Transverse colon (tissue), 4 donors: Measurements from ENCODE around the gene OTOS. TPM values are rescaled to one million over a fixed set of nuclear protein-coding genes. Genes with fewer than 3 reads are reported as not detected.

Experiments
- DNase-seq: peaks from one replicate; pipeline ENCODE4 v3.0.0-alpha.2; 2019
- H3K27ac ChIP-seq, 4 donors: fragments of 200-600 bp; sonication (generic); 2 replicates each; pipeline ENCODE4 v1.5.1; 2016 to 2018; ENCODE audit warnings: inconsistent platforms in 4 of 4
- H3K27me3 ChIP-seq: fragments of 200-600 bp; sonication (generic); 2 replicates; pipeline ENCODE4 v1.5.1; 2017; ENCODE audit warnings: inconsistent platforms
- H3K36me3 ChIP-seq, 4 donors: fragments of 200-600 bp; sonication (generic); 2 replicates each; pipeline ENCODE4 v1.5.1; 2017 to 2019; ENCODE audit warnings: inconsistent platforms in 4 of 4
- H3K4me1 ChIP-seq, 4 donors: fragments of 200-600 bp; sonication (generic); 2 replicates each; pipeline ENCODE4 v1.5.1; 2017 to 2020; ENCODE audit warnings: inconsistent platforms in 4 of 4
- H3K4me3 ChIP-seq, 4 donors: fragments of 200-600 bp; sonication (generic); 1 replicate in 1 of 4; 2 replicates in 3 of 4; pipeline versions ENCODE4 v1.5.1 to v1.6.1; 2017 to 2019; ENCODE audit warnings: inconsistent platforms in 4 of 4
- H3K9me3 ChIP-seq, 2 donors: fragments of 200-600 bp; sonication (generic); 2 replicates each; pipeline ENCODE4 v1.5.1; 2017 to 2019; ENCODE audit warnings: inconsistent platforms in 2 of 2
- EP300 ChIP-seq: sonication (generic); formaldehyde crosslinking; IDR thresholded peaks from one replicate; pipeline ENCODE4 v1.6.1; 2017; ENCODE audit warnings: antibody characterized with exemption, low read depth
- POLR2A ChIP-seq: fragments of 450-650 bp; IDR thresholded peaks from one replicate; pipeline ENCODE4 v1.6.1; 2016; ENCODE audit warnings: antibody characterized with exemption, mild to moderate bottlenecking, moderate library complexity
- POLR2AphosphoS5 ChIP-seq, 3 donors: sonication (generic); formaldehyde crosslinking; IDR thresholded peaks; one replicate each; pipeline ENCODE4 v1.6.1; 2016; ENCODE audit warnings: antibody characterized with exemption in 3 of 3
- WGBS, 2 donors: methylation state at CpG; one replicate each; pipeline ENCODE4 v1.1.5; 2018; ENCODE audit warnings: low coverage in 1 of 2; 5-methylcytosine and 5-hydroxymethylcytosine counted together
- in situ Hi-C, 4 donors: fragments of 200-750 bp; cut with MboI; loops; one replicate each; pipeline versions ENCODE4 v1.15.0 to v1.15.1; 2017; ENCODE audit warnings: low sequenced_read_pairs in 3 of 4, low pct_ligation_motif_present in 1 of 4, low pct_unique_long_range_greater_than_20kb in 1 of 4
- intact Hi-C: fragments of 100-400 bp; cut with DNase I; formaldehyde crosslinking; loops from one replicate; pipeline ENCODE4 v1.15.1; 2023; ENCODE audit warnings: low total_unique reads
- total RNA-seq, 4 donors: library from RNA; depleted of rRNA; stranded (reverse); fragments of >200 nt; gene quantifications; one replicate each; pipeline ENCODE4 v1.1.0, GENCODE V29; 2016
- TF ChIP-seq, protein P1 (sequence below), 5 experiments: fragments of 200-600 bp in 3 of 5; fragments of 450-650 bp in 2 of 5; sonication (generic) in 3 of 5; IDR thresholded peaks; 1 replicate in 2 of 5; 2 replicates in 3 of 5; pipeline ENCODE4 v1.5.1; 2016 to 2017; ENCODE audit warnings: antibody characterized with exemption in 5 of 5, inconsistent platforms in 3 of 5, mild to moderate bottlenecking in 2 of 5, moderate library complexity in 1 of 5

The OTOS gene
- total RNA-seq, 4 donors from 2014 or later = not detected

DNA sequence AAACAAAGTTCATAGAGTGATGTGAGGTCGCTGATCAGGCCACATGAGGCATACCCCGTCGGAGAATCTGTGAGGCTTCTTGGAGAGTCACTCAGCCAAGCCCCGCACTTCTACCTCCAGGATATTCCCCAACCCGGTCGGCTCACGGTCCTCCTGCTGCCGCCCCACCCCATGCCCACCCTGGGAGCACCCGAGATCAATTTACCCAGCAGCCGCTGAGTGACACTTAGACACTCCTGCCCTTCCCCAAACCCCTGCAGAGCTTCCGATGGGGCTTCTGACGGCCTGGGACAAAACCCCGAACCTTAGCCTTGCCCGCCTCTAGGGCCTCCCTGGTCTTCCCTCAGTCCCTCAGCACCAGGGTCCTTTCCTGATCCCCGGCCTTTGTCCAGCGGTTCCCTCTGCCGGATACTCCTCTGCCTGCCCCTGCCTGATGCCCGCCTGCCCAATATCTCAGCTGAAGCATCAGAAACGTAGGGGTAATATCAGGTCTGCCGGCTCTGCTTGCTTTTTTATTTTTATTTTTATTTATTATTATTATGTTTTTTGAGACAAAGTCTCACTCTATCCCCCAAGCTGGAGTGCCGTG is 18.9 kb upstream of the OTOS start:
- Histone ChIP-seq H3K36me3 (no peaks in the 10 kb centered on the region), H3K9me3 (no peaks in the 10 kb centered on the region), H3K27ac (no peak overlapping the region), H3K4me1 (no peaks in the 10 kb centered on the region), H3K27me3 (no peaks in the 10 kb centered on the region), H3K4me3 (no peak overlapping the region)
- intact Hi-C loops (no loop called here), in situ Hi-C loops (loop anchor here in 1 of 4 donors (10.0 kb wide), 1 partner anchor 105 kb away; the partner anchor contains the start of gene OR6B3)
- TF ChIP-seq EP300 (no peak), POLR2A (no peak), POLR2AphosphoS5 (IDR thresholded peaks at IDR 0.05) (no peak)
- TF ChIP-seq, protein P1, sequence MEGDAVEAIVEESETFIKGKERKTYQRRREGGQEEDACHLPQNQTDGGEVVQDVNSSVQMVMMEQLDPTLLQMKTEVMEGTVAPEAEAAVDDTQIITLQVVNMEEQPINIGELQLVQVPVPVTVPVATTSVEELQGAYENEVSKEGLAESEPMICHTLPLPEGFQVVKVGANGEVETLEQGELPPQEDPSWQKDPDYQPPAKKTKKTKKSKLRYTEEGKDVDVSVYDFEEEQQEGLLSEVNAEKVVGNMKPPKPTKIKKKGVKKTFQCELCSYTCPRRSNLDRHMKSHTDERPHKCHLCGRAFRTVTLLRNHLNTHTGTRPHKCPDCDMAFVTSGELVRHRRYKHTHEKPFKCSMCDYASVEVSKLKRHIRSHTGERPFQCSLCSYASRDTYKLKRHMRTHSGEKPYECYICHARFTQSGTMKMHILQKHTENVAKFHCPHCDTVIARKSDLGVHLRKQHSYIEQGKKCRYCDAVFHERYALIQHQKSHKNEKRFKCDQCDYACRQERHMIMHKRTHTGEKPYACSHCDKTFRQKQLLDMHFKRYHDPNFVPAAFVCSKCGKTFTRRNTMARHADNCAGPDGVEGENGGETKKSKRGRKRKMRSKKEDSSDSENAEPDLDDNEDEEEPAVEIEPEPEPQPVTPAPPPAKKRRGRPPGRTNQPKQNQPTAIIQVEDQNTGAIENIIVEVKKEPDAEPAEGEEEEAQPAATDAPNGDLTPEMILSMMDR (IDR thresholded peaks at IDR 0.05) = no peak
- WGBS, 2 donors = 86 to 88% methylated on average over 4 to 21 of the region's 21 CpGs
- DNase-seq = no peak

DNA sequence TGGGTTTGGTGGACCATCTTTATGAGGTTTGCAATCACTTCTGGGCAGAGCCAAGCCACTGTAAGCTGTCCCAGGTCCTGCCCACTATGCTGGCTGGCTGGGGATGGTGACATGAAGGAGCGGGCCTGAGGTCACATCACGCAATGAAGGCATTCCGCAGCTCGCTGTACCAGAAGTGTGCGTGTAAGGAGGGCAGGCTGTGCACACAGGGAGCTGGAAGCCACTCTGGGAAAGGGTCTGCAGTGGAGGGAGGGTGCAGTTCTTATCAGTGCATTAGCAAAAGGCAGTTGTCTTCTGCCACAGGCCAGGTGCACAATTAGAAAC is 16.7 kb upstream of the OTOS start:
- Histone ChIP-seq H3K27ac (no peak overlapping the region), H3K36me3 (no peaks in the 10 kb centered on the region), H3K9me3 (no peaks in the 10 kb centered on the region), H3K27me3 (no peaks in the 10 kb centered on the region), H3K4me3 (no peak overlapping the region), H3K4me1 (no peaks in the 10 kb centered on the region)
- in situ Hi-C loops = loop anchor here in 1 of 4 donors (10.0 kb wide), 1 partner anchor 102 kb away; the partner anchor contains the start of gene OR6B3
- 80% methylated on average over 5 of the region's 5 CpGs; no CpG with 5 or more reads in 1 of the 2 donors for WGBS, 2 donors
- TF ChIP-seq, protein P1 (IDR thresholded peaks at IDR 0.05) = no peak
- TF ChIP-seq POLR2AphosphoS5 (IDR thresholded peaks at IDR 0.05) (no peak), POLR2A (no peak), EP300 (no peak)
- intact Hi-C loops = no loop called here
- no peak for DNase-seq

DNA sequence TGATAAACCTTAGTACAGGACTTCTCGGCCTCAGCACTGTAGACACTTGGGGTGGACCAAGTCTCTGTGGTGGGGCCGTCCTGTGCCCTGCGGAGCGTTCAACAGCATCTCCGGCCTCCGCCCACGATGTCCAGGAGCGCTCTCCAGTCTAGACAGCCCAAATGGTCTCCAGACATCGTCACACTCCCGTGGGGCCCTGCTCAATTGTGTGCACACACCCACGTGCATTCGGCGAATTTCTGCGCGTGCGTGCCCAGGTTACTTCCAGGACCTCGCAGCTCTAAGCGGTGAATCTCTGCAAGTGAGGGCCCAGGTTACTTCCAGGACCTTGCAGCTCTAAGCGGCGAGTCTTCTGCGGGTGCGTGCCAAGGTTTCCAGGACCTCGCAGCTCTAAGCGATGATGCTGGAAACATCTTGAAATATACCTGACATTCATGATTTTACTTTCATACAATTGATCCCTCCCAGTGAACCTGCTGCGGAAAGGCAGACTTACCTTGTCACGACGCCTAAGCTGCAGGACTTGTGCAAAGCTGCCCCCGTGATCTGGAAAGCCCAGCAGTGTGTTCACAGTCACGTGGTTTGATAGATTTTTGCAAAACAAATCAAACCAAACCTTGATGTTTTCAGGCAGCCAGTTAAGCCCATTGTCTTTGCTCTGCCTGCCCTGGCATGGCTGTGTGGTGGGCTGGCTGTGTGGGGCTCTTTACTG is 16.1 kb upstream of the OTOS start:
- H3K27ac ChIP-seq = no peak overlapping the region
- H3K36me3 ChIP-seq = no peaks in the 10 kb centered on the region
- WGBS, 2 donors = 83 to 100% methylated on average over 5 to 29 of the region's 29 CpGs
- no peaks in the 10 kb centered on the region for H3K4me1 ChIP-seq
- no peaks in the 10 kb centered on the region for H3K27me3 ChIP-seq
- DNase-seq = no peak
- TF ChIP-seq POLR2A (no peak), POLR2AphosphoS5 (IDR thresholded peaks at IDR 0.05) (no peak), EP300 (no peak)
- TF ChIP-seq, protein P1 (IDR thresholded peaks at IDR 0.05) = no peak
- no peaks in the 10 kb centered on the region for H3K9me3 ChIP-seq
- intact Hi-C loops = no loop called here
- in situ Hi-C loops = loop anchor here in 1 of 4 donors (10.0 kb wide), 1 partner anchor 102 kb away; the partner anchor contains the start of gene OR6B3
- H3K4me3 ChIP-seq = no peak overlapping the region

DNA sequence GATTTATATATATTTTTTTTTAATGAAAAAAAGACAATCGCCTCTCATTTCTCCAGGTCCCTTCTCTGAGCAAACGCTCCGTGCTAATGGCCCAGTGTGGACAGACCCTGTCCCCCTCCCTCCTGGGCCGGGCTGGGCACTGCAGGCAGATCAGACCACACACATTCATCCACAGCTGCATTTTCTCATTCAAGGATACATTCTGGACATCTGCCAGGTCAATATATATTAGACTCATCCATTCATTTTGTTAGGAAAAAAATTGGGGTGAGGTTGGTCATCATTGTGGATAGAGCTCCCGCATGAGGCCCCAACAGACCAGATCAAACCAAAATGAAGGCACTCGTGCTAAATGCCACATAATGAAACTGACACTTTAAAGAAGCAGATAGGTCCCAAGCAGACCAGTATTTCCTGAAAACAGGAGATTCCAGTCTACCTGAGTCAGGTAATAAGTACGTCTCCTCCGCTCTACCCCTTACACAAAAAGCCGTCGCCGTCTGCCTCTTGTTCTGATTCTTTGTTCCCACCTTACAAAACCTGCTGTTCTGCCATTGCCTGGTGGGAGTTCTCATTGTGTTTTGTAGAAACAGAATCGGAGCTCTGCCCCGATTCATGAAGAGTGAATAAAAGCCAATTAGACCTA is 15.4 kb upstream of the OTOS start:
- WGBS, 2 donors = 66 to 78% methylated on average over 10 to 13 of the region's 13 CpGs

More for the DNA sequence above, 15.4 kb upstream of the OTOS start:
- intact Hi-C loops (no loop called here), in situ Hi-C loops (loop anchor here in 1 of 4 donors (10.0 kb wide), 1 partner anchor 101 kb away; the partner anchor contains the start of gene OR6B3)
- TF ChIP-seq, protein P1 (IDR thresholded peaks at IDR 0.05) = no peak
- no peak for TF ChIP-seq POLR2AphosphoS5 (IDR thresholded peaks at IDR 0.05)
- no peak for TF ChIP-seq EP300
- TF ChIP-seq POLR2A = no peak
- DNase-seq = no peak
- no peaks in the 10 kb centered on the region for H3K9me3 ChIP-seq
- H3K4me1 ChIP-seq = no peaks in the 10 kb centered on the region
- H3K27me3 ChIP-seq = no peaks in the 10 kb centered on the region
- no peak overlapping the region for H3K27ac ChIP-seq
- H3K36me3 ChIP-seq = no peaks in the 10 kb centered on the region
- H3K4me3 ChIP-seq = no peak overlapping the region
